ENCODE data around the gene FARP1.

GRCh38 chr13:98443329-98443728 is 300.4 kb downstream of the FARP1 start:
- TF ChIP-seq CTCF (IDR thresholded peaks at IDR 0.05), result no peak
- TF ChIP-seq POLR2A (IDR thresholded peaks at IDR 0.05), result no peak

Measured in body of pancreas (tissue), 4 donors.